ENCODE data around the gene PTH1R.

The PTH1R gene

GRCh38 chr3:46917257-46917656 lies 39.7 kb downstream of the PTH1R start:
- DNase-seq = no peak

GRCh38 chr3:46918202-46918601 lies 40.7 kb downstream of the PTH1R start:
- no peak for DNase-seq

- DNase-seq = no peak
Observed at GRCh38 chr3:46918634-46919033, 41.1 kb downstream of the PTH1R start.

GRCh38 chr3:46921041-46921440 lies 43.5 kb downstream of the PTH1R start:
- DNase-seq = no peak

- DNase-seq = no peak
Observed at GRCh38 chr3:46921871-46922271, 44.4 kb downstream of the PTH1R start.

- no peak for DNase-seq
Observed at GRCh38 chr3:46922426-46922825, 44.9 kb downstream of the PTH1R start.

- DNase-seq = no peak
Observed at GRCh38 chr3:46922871-46923558, 45.5 kb downstream of the PTH1R start.

- peak; percentile 29 for DNase-seq
Observed at GRCh38 chr3:46923559-46924350, 46.2 kb downstream of the PTH1R start.

GRCh38 chr3:46924921-46925584 lies 47.5 kb downstream of the PTH1R start:
- DNase-seq = no peak

- DNase-seq = no peak
Observed at GRCh38 chr3:46925585-46925934, 48.0 kb downstream of the PTH1R start.

- DNase-seq = no peak
Observed at GRCh38 chr3:46926039-46926438, 48.5 kb downstream of the PTH1R start.

- no peak for DNase-seq
Observed at GRCh38 chr3:46926447-46926846, 48.9 kb downstream of the PTH1R start.

GRCh38 chr3:46926871-46927717 lies 49.6 kb downstream of the PTH1R start:
- DNase-seq = no peak

GRCh38 chr3:46927718-46928073 lies 50.2 kb downstream of the PTH1R start:
- DNase-seq = no peak

GRCh38 chr3:46928282-46928681 lies 50.8 kb downstream of the PTH1R start:
- no peak for DNase-seq

GRCh38 chr3:46929324-46929723 lies 51.8 kb downstream of the PTH1R start:
- DNase-seq = no peak

GRCh38 chr3:46930166-46930944 lies 52.8 kb downstream of the PTH1R start:
- DNase-seq = no peak

- no peak for DNase-seq
Observed at GRCh38 chr3:46930945-46931403, 53.5 kb downstream of the PTH1R start.

- no peak for DNase-seq
Observed at GRCh38 chr3:46931631-46932331, 54.3 kb downstream of the PTH1R start.

- no peak for DNase-seq
Observed at GRCh38 chr3:46932455-46933225, 55.1 kb downstream of the PTH1R start.

GRCh38 chr3:46933261-46933660 lies 55.7 kb downstream of the PTH1R start:
- DNase-seq = no peak
